T-helper 17 cell (primary cell): ENCODE measurements around the gene FBN1. TPM values are rescaled to one million over a fixed set of nuclear protein-coding genes. Genes with fewer than 3 reads are reported as not detected.

Source experiments
- ATAC-seq: fragments of 150-1000 bp; cut with Tn5 transposase; 2 replicates; pipeline ENCODE4 v1.10.0; 2021; ENCODE audit warnings: mild to moderate bottlenecking, moderate library complexity
- DNase-seq, 3 donors: peaks; one replicate each; pipeline versions ENCODE4 v3.0.0 to v3.0.0-alpha.2; 2020 to 2021
- H3K9me3 ChIP-seq: one replicate; pipeline ENCODE4 v1.7.0; 2013; ENCODE audit warnings: low read length, mild to moderate bottlenecking; ENCODE audit not compliant: control insufficient read depth, poor library complexity, severe bottlenecking
- H3K27ac Mint-ChIP-seq: one replicate; pipeline ENCODE4 v1.8.0; 2022; ENCODE audit warnings: mild to moderate bottlenecking, moderate library complexity, mixed read lengths
- H3K27me3 Mint-ChIP-seq: one replicate; pipeline ENCODE4 v1.8.0; 2022; ENCODE audit warnings: mixed read lengths
- H3K36me3 Mint-ChIP-seq: one replicate; pipeline ENCODE4 v1.8.0; 2022; ENCODE audit warnings: low read depth, mixed read lengths
- H3K4me1 Mint-ChIP-seq: one replicate; pipeline ENCODE4 v1.8.0; 2022; ENCODE audit warnings: mild to moderate bottlenecking, mixed read lengths
- H3K4me3 Mint-ChIP-seq: one replicate; pipeline ENCODE4 v1.8.0; 2022; ENCODE audit warnings: mild to moderate bottlenecking, moderate library complexity, mixed read lengths
- total RNA-seq, 4 donors: library from RNA in 2 of 4; stranded (reverse) in 2 of 4; gene quantifications; one replicate each; pipeline ENCODE4 v1.2.3 and lab custom pipeline; 2022 to 2026

Gene FBN1
- total RNA-seq, 2 donors from 2014 or later: 0.07 to 0.29 TPM

- H3K9me3 ChIP-seq: no peaks in the 10 kb centered on the region
- ATAC-seq (no peak), DNase-seq (no peak)
- H3K36me3 Mint-ChIP-seq: no peaks in the 10 kb centered on the region
- no peaks in the 10 kb centered on the region for H3K4me1 Mint-ChIP-seq
- H3K27ac Mint-ChIP-seq: no peak overlapping the region
- no peak overlapping the region for H3K4me3 Mint-ChIP-seq
- H3K27me3 Mint-ChIP-seq: peaks cover 13% of the 10 kb centered on the region
These were observed 203.5 kb downstream of the FBN1 start for GRCh38 chr15:48442011-48442410.

GRCh38 chr15:48440084-48440483, 205.4 kb downstream of the FBN1 start:
- DNase-seq (no peak), ATAC-seq (no peak)
- peaks cover 13% of the 10 kb centered on the region for H3K27me3 Mint-ChIP-seq
- no peaks in the 10 kb centered on the region for H3K36me3 Mint-ChIP-seq
- H3K4me1 Mint-ChIP-seq: no peaks in the 10 kb centered on the region
- no peak overlapping the region for H3K4me3 Mint-ChIP-seq
- no peak overlapping the region for H3K27ac Mint-ChIP-seq
- H3K9me3 ChIP-seq: no peaks in the 10 kb centered on the region

- H3K4me1 Mint-ChIP-seq: no peaks in the 10 kb centered on the region
- H3K36me3 Mint-ChIP-seq: no peaks in the 10 kb centered on the region
- DNase-seq (no peak), ATAC-seq (no peak)
- no peak overlapping the region for H3K27ac Mint-ChIP-seq
- H3K27me3 Mint-ChIP-seq: peaks cover 19% of the 10 kb centered on the region
- H3K4me3 Mint-ChIP-seq: no peak overlapping the region
- no peaks in the 10 kb centered on the region for H3K9me3 ChIP-seq
These were observed 208.3 kb downstream of the FBN1 start for GRCh38 chr15:48437178-48437577.

GRCh38 chr15:48435321-48435720, 210.2 kb downstream of the FBN1 start:
- Mint-ChIP-seq H3K27me3 (peaks cover 21% of the 10 kb centered on the region), H3K27ac (no peak overlapping the region), H3K4me3 (no peak overlapping the region), H3K36me3 (no peaks in the 10 kb centered on the region), H3K4me1 (no peaks in the 10 kb centered on the region)
- ATAC-seq (no peak), DNase-seq (no peak)
- H3K9me3 ChIP-seq: no peaks in the 10 kb centered on the region

- H3K36me3 Mint-ChIP-seq: no peaks in the 10 kb centered on the region
- no peaks in the 10 kb centered on the region for H3K9me3 ChIP-seq
- no peak overlapping the region for H3K4me3 Mint-ChIP-seq
- H3K4me1 Mint-ChIP-seq: no peaks in the 10 kb centered on the region
- peaks cover 13% of the 10 kb centered on the region for H3K27me3 Mint-ChIP-seq
- DNase-seq (no peak), ATAC-seq (no peak)
- no peak overlapping the region for H3K27ac Mint-ChIP-seq
These were observed 212.2 kb downstream of the FBN1 start for GRCh38 chr15:48433226-48433886.

DNA sequence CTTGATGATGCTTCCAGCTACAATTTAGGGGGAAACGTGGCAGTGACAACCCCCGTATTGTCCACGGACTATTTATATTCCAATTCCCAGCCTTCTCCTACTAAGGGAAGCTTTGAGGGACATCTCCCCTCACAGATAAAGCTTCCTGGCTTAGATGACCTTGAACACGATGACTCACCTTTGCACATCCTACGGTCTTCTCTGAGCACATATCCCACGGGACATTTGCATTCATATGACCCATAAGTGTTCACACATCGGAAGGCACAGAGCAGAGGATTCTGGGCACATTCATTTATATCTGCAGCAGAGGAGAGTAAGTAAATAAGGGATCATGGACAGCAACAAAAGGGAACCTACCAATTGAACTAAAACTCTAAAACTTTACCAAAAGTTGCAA, 212.8 kb downstream of the FBN1 start:
- H3K27ac Mint-ChIP-seq: no peak overlapping the region
- ATAC-seq: no peak
- no peak for DNase-seq
- H3K4me1 Mint-ChIP-seq: no peaks in the 10 kb centered on the region
- no peaks in the 10 kb centered on the region for H3K36me3 Mint-ChIP-seq
- no peaks in the 10 kb centered on the region for H3K9me3 ChIP-seq
- H3K27me3 Mint-ChIP-seq: peaks cover 10% of the 10 kb centered on the region
- no peak overlapping the region for H3K4me3 Mint-ChIP-seq

DNA sequence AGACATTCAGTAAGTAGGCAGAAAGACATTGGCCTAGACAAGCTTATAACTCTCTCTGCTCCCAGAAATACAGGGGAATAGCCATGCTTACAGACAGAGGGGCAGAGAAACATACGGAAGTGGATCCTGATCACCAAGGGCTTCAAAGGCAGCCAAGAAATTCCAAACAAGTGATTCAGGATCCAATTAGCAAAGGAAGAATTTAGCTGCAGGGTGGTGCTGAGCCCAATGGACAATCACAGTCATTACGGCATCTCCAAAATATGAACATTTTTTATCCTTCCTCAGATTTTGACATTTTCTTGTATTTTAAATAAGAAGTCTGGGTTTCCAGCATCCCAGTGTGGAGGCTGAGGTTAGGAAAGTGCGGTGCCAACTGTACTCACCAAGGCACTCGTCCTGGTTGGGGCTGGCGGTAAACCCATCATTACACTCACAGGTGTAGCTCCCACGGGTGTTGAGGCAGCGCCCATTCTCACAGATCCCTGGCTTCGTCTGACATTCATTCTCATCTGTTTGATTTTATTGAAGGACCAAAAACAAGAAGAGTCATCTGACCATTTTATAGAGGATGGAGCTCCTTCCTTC, 217.5 kb downstream of the FBN1 start:
- peaks cover 22% of the 10 kb centered on the region for H3K27me3 Mint-ChIP-seq
- H3K36me3 Mint-ChIP-seq: peaks cover 2% of the 10 kb centered on the region
- no peaks in the 10 kb centered on the region for H3K4me1 Mint-ChIP-seq
- ATAC-seq: no peak
- DNase-seq: no peak
- H3K27ac Mint-ChIP-seq: no peak overlapping the region
- no peak overlapping the region for H3K4me3 Mint-ChIP-seq
- H3K9me3 ChIP-seq: no peaks in the 10 kb centered on the region

- no peak for DNase-seq
- no peaks in the 10 kb centered on the region for H3K9me3 ChIP-seq
- no peak overlapping the region for H3K27ac Mint-ChIP-seq
- no peak overlapping the region for H3K4me3 Mint-ChIP-seq
- no peak for ATAC-seq
- H3K36me3 Mint-ChIP-seq: peaks cover 2% of the 10 kb centered on the region
- no peaks in the 10 kb centered on the region for H3K4me1 Mint-ChIP-seq
- peaks cover 18% of the 10 kb centered on the region for H3K27me3 Mint-ChIP-seq
These were observed 218.0 kb downstream of the FBN1 start for GRCh38 chr15:48427479-48427878.

DNA sequence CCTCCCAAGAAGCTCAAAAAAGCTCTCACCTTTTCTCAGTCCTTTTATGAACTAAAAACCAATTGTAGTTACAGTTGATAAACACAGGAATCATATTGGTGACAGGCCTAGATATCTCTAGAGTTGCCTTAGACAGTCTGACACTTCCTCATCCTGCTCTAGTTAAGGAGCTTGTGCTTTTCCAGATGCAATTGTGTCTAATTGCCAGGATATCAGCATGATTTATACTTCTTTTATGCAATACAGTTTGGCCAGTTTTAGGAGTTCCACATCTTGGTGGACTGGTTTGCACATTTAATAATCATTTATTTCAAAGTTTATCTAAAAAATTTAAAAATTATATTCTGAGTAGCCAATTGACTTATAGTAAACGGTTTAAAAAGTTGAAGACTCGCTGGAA, 218.6 kb downstream of the FBN1 start:
- Mint-ChIP-seq H3K4me3 (no peak overlapping the region), H3K36me3 (peaks cover 2% of the 10 kb centered on the region), H3K27me3 (peaks cover 14% of the 10 kb centered on the region), H3K27ac (no peak overlapping the region), H3K4me1 (no peaks in the 10 kb centered on the region)
- H3K9me3 ChIP-seq: no peaks in the 10 kb centered on the region
- ATAC-seq (no peak), DNase-seq (no peak)

DNA sequence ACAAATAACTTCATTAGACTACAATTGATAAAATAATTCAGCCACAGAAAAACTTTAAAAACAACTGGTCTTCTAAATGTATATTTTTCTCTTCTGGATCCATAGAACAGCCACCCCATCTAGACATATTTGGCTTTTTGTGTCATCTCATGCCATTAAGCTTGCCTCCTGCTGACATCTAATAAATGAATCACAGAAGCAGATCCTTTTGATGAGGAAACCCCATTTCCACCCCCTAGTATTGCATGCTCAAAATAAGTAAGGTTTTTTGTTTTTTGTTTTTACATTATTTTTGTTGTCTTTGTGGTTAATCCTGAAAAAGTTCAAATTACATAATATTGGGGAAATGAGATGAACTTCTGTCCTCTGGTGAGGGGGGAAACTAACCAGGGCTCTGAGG, 219.5 kb downstream of the FBN1 start:
- no peak overlapping the region for H3K27ac Mint-ChIP-seq
- H3K36me3 Mint-ChIP-seq: peaks cover 2% of the 10 kb centered on the region
- peaks cover 22% of the 10 kb centered on the region for H3K27me3 Mint-ChIP-seq
- no peaks in the 10 kb centered on the region for H3K4me1 Mint-ChIP-seq
- H3K9me3 ChIP-seq: no peaks in the 10 kb centered on the region
- no peak for DNase-seq
- no peak overlapping the region for H3K4me3 Mint-ChIP-seq
- no peak for ATAC-seq

DNA sequence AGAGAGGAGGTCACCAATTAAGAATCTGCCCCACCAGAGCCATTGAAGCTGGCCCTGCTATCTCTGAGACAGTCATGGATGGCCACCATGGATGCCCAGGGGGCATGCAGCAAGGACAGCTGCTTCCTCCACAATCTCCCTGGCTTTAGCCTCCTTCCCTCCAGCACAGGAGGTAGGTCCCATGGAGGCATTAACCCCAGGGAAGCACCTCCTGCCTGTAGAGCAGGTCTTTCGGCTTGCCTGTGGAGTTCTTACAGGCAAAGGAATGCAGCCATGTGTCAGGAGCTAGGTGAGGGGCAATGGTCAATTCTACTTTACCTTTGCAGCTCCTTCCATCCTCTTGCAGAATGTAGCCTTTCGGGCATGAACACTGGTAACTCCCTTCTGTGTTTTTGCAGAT, 220.5 kb downstream of the FBN1 start:
- Mint-ChIP-seq H3K4me1 (no peaks in the 10 kb centered on the region), H3K4me3 (no peak overlapping the region), H3K36me3 (peaks cover 2% of the 10 kb centered on the region), H3K27ac (no peak overlapping the region), H3K27me3 (peaks cover 22% of the 10 kb centered on the region)
- DNase-seq (no peak), ATAC-seq (no peak)
- no peaks in the 10 kb centered on the region for H3K9me3 ChIP-seq

DNA sequence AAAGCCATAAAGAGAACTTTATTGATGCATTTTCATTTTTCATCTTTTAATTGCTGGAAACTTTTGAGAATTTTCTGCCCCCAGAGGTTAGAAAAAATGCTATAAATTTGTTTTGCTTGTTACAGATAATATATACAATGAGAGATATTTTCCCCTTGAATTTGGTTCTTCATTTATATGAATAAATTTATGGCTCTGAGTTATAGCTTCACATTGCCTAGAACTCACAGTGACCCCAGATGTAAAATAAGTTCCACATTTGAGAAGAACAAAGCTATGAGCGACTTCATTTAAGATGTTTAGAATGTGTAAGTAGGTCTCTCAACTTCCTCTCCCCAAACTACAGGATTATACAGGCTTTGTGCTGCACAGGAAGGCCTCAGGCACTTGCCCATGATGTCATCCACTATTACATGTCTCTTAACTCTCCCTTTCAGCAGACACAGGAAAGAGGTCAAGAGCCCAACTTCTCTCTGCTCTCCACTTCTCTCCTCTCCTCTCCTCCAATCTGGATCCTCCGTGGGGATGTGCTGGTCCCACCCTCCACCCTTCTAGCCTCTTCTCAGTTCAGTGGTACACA, 221.5 kb downstream of the FBN1 start:
- ATAC-seq (no peak), DNase-seq (no peak)
- H3K9me3 ChIP-seq: no peaks in the 10 kb centered on the region
- no peaks in the 10 kb centered on the region for H3K4me1 Mint-ChIP-seq
- H3K4me3 Mint-ChIP-seq: no peak overlapping the region
- no peak overlapping the region for H3K27ac Mint-ChIP-seq
- peaks cover 2% of the 10 kb centered on the region for H3K36me3 Mint-ChIP-seq
- H3K27me3 Mint-ChIP-seq: peaks cover 22% of the 10 kb centered on the region

DNA sequence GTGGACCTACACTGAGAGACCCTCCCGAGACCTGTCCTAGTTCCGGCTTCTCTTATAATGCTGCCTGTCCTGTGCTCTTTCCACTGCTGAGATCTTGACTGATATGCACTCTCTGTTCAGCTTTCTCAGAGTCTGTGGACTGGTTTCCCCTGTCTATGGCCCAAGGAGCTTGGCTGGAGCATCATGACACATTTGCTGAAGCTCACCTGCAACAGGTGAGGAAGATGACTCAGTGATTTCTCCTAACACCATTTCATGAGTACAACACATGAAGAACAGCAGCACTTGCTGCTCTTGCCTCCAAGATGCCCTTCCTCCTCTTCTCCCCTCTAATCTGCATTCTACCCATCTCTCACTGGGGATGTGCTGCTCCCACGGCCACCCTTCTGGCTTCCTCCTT, 222.2 kb downstream of the FBN1 start:
- Mint-ChIP-seq H3K36me3 (peaks cover 2% of the 10 kb centered on the region), H3K4me3 (no peak overlapping the region), H3K27ac (no peak overlapping the region)

GRCh38 chr15:48422401-48422800, 223.1 kb downstream of the FBN1 start:
- peaks cover 24% of the 10 kb centered on the region for H3K27me3 Mint-ChIP-seq

More for the DNA sequence above, 222.2 kb downstream of the FBN1 start:
- no peaks in the 10 kb centered on the region for H3K9me3 ChIP-seq
- no peak for DNase-seq
- peaks cover 22% of the 10 kb centered on the region for H3K27me3 Mint-ChIP-seq
- no peaks in the 10 kb centered on the region for H3K4me1 Mint-ChIP-seq
- ATAC-seq: no peak

More at GRCh38 chr15:48422401-48422800, 223.1 kb downstream of the FBN1 start:
- ATAC-seq: no peak
- Mint-ChIP-seq H3K36me3 (peaks cover 2% of the 10 kb centered on the region), H3K4me3 (no peak overlapping the region), H3K4me1 (peaks cover 3% of the 10 kb centered on the region), H3K27ac (no peak overlapping the region)
- no peaks in the 10 kb centered on the region for H3K9me3 ChIP-seq
- DNase-seq: no peak
